ENCODE measurements around the gene FBXW9. TPM values are rescaled to one million over a fixed set of nuclear protein-coding genes. Genes with fewer than 3 reads are reported as not detected.

FBXW9 gene
- total RNA-seq, 2 donors from 2014 or later, result 3.9 to 4.0 TPM

GRCh38 chr19:12670159-12670928, 26.1 kb downstream of the FBXW9 start:
- H3K4me1 ChIP-seq, result peaks cover 49% of the 10 kb centered on the region
- intact Hi-C loops (cut with DNase I), result no loop called here
- peak overlapping the region in 3 of 4 donors; percentile 92 to 97 (median 93) for H3K27ac ChIP-seq
- no peak for DNase-seq
- no peaks in the 10 kb centered on the region for H3K9me3 ChIP-seq
- H3K4me3 ChIP-seq, result peak overlapping the region; percentile 87 to 98
- H3K36me3 ChIP-seq (replicated peaks in 1 of 2; ENCODE audit: insufficient read depth in 1 of 2, low read depth in 2 of 2), result peaks cover 0 to 9% of the 10 kb centered on the region in 2 donors
- H3K27me3 ChIP-seq, result no peaks in the 10 kb centered on the region
- 28 to 31% methylated on average over 18 to 26 of the region's 26 CpGs for WGBS, 2 donors
- no peak for ATAC-seq
- TF ChIP-seq CTCF (IDR thresholded peaks at IDR 0.05) (no peak), POLR2A (IDR thresholded peaks at IDR 0.05) (no peak)

GRCh38 chr19:12669270-12670158, 26.9 kb downstream of the FBXW9 start:
- ATAC-seq, result peak; percentile 73
- DNase-seq, result peak; percentile 81 to 83 (median 82)
- H3K27ac ChIP-seq, result peak overlapping the region; percentile 92 to 97 (median 92)
- peaks cover 0 to 2% of the 10 kb centered on the region in 2 donors for H3K36me3 ChIP-seq (replicated peaks in 1 of 2; ENCODE audit: insufficient read depth in 1 of 2, low read depth in 2 of 2)
- TF ChIP-seq POLR2A (IDR thresholded peaks at IDR 0.05), result peak in 2 of 3 donors; percentile 58 to 62
- peak in 1 of 7 experiments; percentile 4 for TF ChIP-seq CTCF (IDR thresholded peaks at IDR 0.05)
- H3K4me1 ChIP-seq, result peaks cover 50% of the 10 kb centered on the region
- H3K27me3 ChIP-seq, result no peaks in the 10 kb centered on the region
- 0% methylated on average over 48 to 64 of the region's 64 CpGs for WGBS, 2 donors
- intact Hi-C loops (cut with DNase I), result no loop called here
- H3K9me3 ChIP-seq, result no peaks in the 10 kb centered on the region
- H3K4me3 ChIP-seq, result peak overlapping the region; percentile 87 to 98

GRCh38 chr19:12668932-12669269, 27.5 kb downstream of the FBXW9 start:
- WGBS, 2 donors, result 0% methylated on average over 11 to 24 of the region's 24 CpGs
- Histone ChIP-seq H3K9me3 (no peaks in the 10 kb centered on the region), H3K4me1 (peaks cover 50% of the 10 kb centered on the region), H3K36me3 (replicated peaks in 1 of 2; ENCODE audit: insufficient read depth in 1 of 2, low read depth in 2 of 2) (peaks cover 0 to 1% of the 10 kb centered on the region in 2 donors), H3K27ac (peak overlapping the region; percentile 92 to 97 (median 92)), H3K4me3 (peak overlapping the region; percentile 87 to 98), H3K27me3 (no peaks in the 10 kb centered on the region)
- TF ChIP-seq POLR2A (IDR thresholded peaks at IDR 0.05) (no peak), CTCF (IDR thresholded peaks at IDR 0.05) (no peak)
- intact Hi-C loops (cut with DNase I), result no loop called here
- ATAC-seq (peak; percentile 8), DNase-seq (peak; percentile 43 to 57 (median 49))

GRCh38 chr19:12668346-12668745, 28.1 kb downstream of the FBXW9 start:
- 47 to 72% methylated on average over 6 to 8 of the region's 8 CpGs for WGBS, 2 donors
- intact Hi-C loops (cut with DNase I), result no loop called here
- Histone ChIP-seq H3K4me1 (peaks cover 50% of the 10 kb centered on the region), H3K4me3 (peak overlapping the region in 1 of 2 donors; percentile 87), H3K27ac (peak overlapping the region; percentile 92 to 97 (median 92)), H3K36me3 (replicated peaks in 1 of 2; ENCODE audit: insufficient read depth in 1 of 2, low read depth in 2 of 2) (peaks cover 3 to 6% of the 10 kb centered on the region in 2 donors), H3K27me3 (no peaks in the 10 kb centered on the region), H3K9me3 (no peaks in the 10 kb centered on the region)
- DNase-seq (no peak), ATAC-seq (no peak)
- TF ChIP-seq POLR2A (IDR thresholded peaks at IDR 0.05) (no peak), CTCF (IDR thresholded peaks at IDR 0.05) (no peak)
